Measurements from ENCODE around the gene MCC.

MCC gene

GRCh38 chr5:113245427-113246225 is 242.6 kb downstream of the MCC start:
- DNase-seq (ENCODE audit: low spot score) = no peak

- DNase-seq (ENCODE audit: low spot score) = no peak
These were observed 243.3 kb downstream of the MCC start for GRCh38 chr5:113244966-113245365.

GRCh38 chr5:113243349-113243664 is 244.9 kb downstream of the MCC start:
- no peak for DNase-seq (ENCODE audit: low spot score)

GRCh38 chr5:113242481-113243348 is 245.5 kb downstream of the MCC start:
- DNase-seq (ENCODE audit: low spot score) = no peak

- DNase-seq (ENCODE audit: low spot score) = no peak
These were observed 247.1 kb downstream of the MCC start for GRCh38 chr5:113240951-113241726.

- DNase-seq (ENCODE audit: low spot score) = no peak
These were observed 248.2 kb downstream of the MCC start for GRCh38 chr5:113240032-113240431.

- DNase-seq (ENCODE audit: low spot score) = no peak
These were observed 250.4 kb downstream of the MCC start for GRCh38 chr5:113237893-113238292.

GRCh38 chr5:113236536-113237288 is 251.5 kb downstream of the MCC start:
- no peak for DNase-seq (ENCODE audit: low spot score)

- DNase-seq (ENCODE audit: low spot score) = no peak
These were observed 252.4 kb downstream of the MCC start for GRCh38 chr5:113235884-113236283.

GRCh38 chr5:113234546-113234945 is 253.7 kb downstream of the MCC start:
- no peak for DNase-seq (ENCODE audit: low spot score)

- no peak for DNase-seq (ENCODE audit: low spot score)
These were observed 254.6 kb downstream of the MCC start for GRCh38 chr5:113233606-113234005.

GRCh38 chr5:113232667-113233066 is 255.6 kb downstream of the MCC start:
- DNase-seq (ENCODE audit: low spot score) = peak; percentile 16

- no peak for DNase-seq (ENCODE audit: low spot score)
These were observed 256.0 kb downstream of the MCC start for GRCh38 chr5:113232221-113232620.

- DNase-seq (ENCODE audit: low spot score) = no peak
These were observed 256.6 kb downstream of the MCC start for GRCh38 chr5:113231653-113232000.

- DNase-seq (ENCODE audit: low spot score) = no peak
These were observed 257.3 kb downstream of the MCC start for GRCh38 chr5:113230711-113231652.

GRCh38 chr5:113227798-113228197 is 260.5 kb downstream of the MCC start:
- DNase-seq (ENCODE audit: low spot score) = no peak

- no peak for DNase-seq (ENCODE audit: low spot score)
These were observed 262.0 kb downstream of the MCC start for GRCh38 chr5:113226116-113226736.

GRCh38 chr5:113225259-113225658 is 263.0 kb downstream of the MCC start:
- no peak for DNase-seq (ENCODE audit: low spot score)

GRCh38 chr5:113224605-113225065 is 263.6 kb downstream of the MCC start:
- DNase-seq (ENCODE audit: low spot score) = no peak

Measured in cerebellar cortex (tissue), 1 donor.